K562 (cell line): ENCODE results near the gene SERPINF2. TPM values are rescaled to one million over a fixed set of nuclear protein-coding genes. Genes with fewer than 3 reads are reported as not detected.
A peak's percentile ranks its signal among the peaks of the same experiment; 100 is the strongest.

Source experiments
- BRF2 ChIP-seq: IDR thresholded peaks from 3 replicates; pipeline ENCODE4 v1.6.1; 2011; ENCODE audit warnings: borderline replicate concordance, mild to moderate bottlenecking; ENCODE audit not compliant: insufficient read length, insufficient read depth
- CREB5 ChIP-seq: fragments of 250-450 bp; sonication (Bioruptor Pico); IDR thresholded peaks from 2 replicates; pipeline ENCODE4 v1.5.0; 2020; ENCODE audit warnings: mild to moderate bottlenecking
- GTF2A2 ChIP-seq: IDR thresholded peaks from 2 replicates; pipeline ENCODE4 v1.6.1; 2016; ENCODE audit warnings: mild to moderate bottlenecking, missing genetic modification characterization, missing compliant biosample characterization
- IRF2 ChIP-seq: sonication (generic); formaldehyde crosslinking; IDR thresholded peaks from 2 replicates; pipeline ENCODE4 v1.8.1; 2022; ENCODE audit warnings: mild to moderate bottlenecking, missing genetic modification reagents
- PHF20 ChIP-seq: fragments of 450-650 bp; IDR thresholded peaks from 2 replicates; pipeline ENCODE4 v1.6.1; 2018; ENCODE audit not compliant: partially characterized antibody
- ZNF274 ChIP-seq: IDR thresholded peaks from 2 replicates; pipeline ENCODE4 v1.6.1; 2011; ENCODE audit warnings: low read depth, mild to moderate bottlenecking, low read length, moderate library complexity, borderline replicate concordance
- ZNF347 ChIP-seq: fragments of 450-650 bp; formaldehyde crosslinking; IDR thresholded peaks from 2 replicates; pipeline ENCODE4 v1.4.0; 2020; ENCODE audit warnings: low read depth, mild to moderate bottlenecking, moderate library complexity
- ZNF583 ChIP-seq: fragments of 250-450 bp; sonication (Bioruptor Pico); IDR thresholded peaks from 2 replicates; pipeline ENCODE4 v1.4.0; 2020
- ZNF699 ChIP-seq: fragments of 250-450 bp; sonication (Bioruptor Pico); IDR thresholded peaks from 2 replicates; pipeline ENCODE4 v1.8.0; 2021; ENCODE audit warnings: mild to moderate bottlenecking, moderate library complexity; ENCODE audit not compliant: insufficient replicate concordance
- polyA plus RNA-seq, 8 experiments: library from polyadenylated mRNA; depleted of rRNA in 4 of 8; stranded (reverse) in 5 of 8; unstranded in 3 of 8; fragments of >200 nt; fragmentation: Nextera tagmentation in 2 of 8; fragmentation: Illumina TruSeq in 1 of 8; extraction: Ambion mirVana in 2 of 8; extraction: Trizol in 1 of 8; gene quantifications; 2 replicates each; pipeline versions ENCODE4 v1.2.1 to v1.2.3, GENCODE V29; 2011 to 2014; ENCODE audit warnings: inconsistent platforms in 1 of 8, missing spikeins in 1 of 8
- total RNA-seq, 7 experiments: library from RNA; depleted of rRNA in 6 of 7; stranded (reverse); fragments of >200 nt in 6 of 7; fragmentation: Illumina TruSeq in 2 of 7; extraction: Trizol in 2 of 7; gene quantifications; 2 replicates each; pipeline versions ENCODE4 v1.2.1 to v1.2.3, GENCODE V29; 2011 to 2021; ENCODE audit warnings: low replicate concordance in 1 of 7
- TF ChIP-seq, protein P1 (sequence below): sonication (generic); formaldehyde crosslinking; IDR thresholded peaks from 2 replicates; pipeline ENCODE4 v1.8.1; 2023; ENCODE audit warnings: mild to moderate bottlenecking, missing genetic modification reagents
- TF ChIP-seq, protein P2 (sequence below): fragments of 200-400 bp; formaldehyde crosslinking; IDR thresholded peaks from 2 replicates; pipeline ENCODE4 v1.6.1; 2017; ENCODE audit warnings: mild to moderate bottlenecking, low read depth, low read length, moderate library complexity
- TF ChIP-seq, protein P3 (sequence below): sonication (generic); formaldehyde crosslinking; IDR thresholded peaks from 2 replicates; pipeline ENCODE4 v1.8.0; 2022; ENCODE audit warnings: missing genetic modification reagents, mild to moderate bottlenecking, moderate library complexity, borderline replicate concordance
- TF ChIP-seq, protein P4 (sequence below), 2 experiments: IDR thresholded peaks; 2 replicates each; pipeline ENCODE4 v1.6.1; 2012; ENCODE audit warnings: improper control_type of control experiment in 2 of 2, low read depth in 2 of 2, low read length in 2 of 2, borderline replicate concordance in 1 of 2

SERPINF2 gene
- total and polyA plus RNA-seq, 9 of the 15 experiments (the other 6 are each of a cell fraction or from before 2014, with no cell fraction given) = 0.22 TPM; not detected in 8

DNA sequence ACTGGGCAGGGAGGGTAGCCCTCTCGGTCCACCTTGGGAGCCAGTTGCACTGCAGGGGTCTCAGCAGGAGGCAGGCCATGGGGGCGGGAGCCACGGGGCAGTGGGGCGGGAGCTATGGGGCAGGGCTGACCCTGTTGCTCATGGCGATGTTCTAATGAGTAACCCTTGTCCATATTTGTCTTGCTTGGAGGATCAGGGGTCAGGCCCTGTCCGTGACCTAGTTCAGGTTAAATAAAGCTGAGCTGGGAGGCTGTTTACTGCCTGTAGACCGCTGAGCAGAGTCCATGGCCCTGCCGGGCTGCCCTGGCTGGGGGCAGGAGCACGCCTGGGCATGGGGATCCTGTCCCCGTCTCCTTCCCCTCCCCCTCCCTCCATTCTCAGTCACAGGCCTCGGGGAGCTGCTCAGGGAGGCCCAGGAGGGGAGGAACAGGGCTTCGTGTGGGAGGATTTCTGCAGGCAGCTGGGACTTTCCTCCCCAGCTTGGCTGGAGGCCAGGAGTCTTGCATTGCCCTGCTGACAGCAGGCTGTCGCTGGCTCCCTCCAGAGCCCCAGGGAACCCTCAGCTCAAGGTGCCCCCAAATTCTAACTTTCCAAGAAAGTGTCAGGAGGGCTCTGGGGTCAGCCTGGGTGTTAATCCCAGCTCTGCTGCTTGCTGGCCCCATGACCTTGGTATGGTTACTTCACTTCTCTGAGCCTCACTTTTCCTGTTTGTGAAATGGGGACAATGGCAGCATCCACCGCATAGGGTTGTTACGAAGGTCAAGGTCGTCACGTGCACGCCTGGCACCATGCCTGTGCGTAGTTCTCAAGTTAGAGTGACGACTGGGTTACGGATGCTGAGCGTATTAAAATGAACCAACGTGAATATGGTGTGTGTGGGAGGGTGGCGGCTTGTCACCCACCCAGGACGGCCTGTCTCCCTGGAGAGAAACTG is 6.1 kb upstream of the SERPINF2 start (continued):
- TF ChIP-seq ZNF274 = no peak
- TF ChIP-seq BRF2 = no peak
- TF ChIP-seq IRF2 = no peak
- TF ChIP-seq, protein P1, sequence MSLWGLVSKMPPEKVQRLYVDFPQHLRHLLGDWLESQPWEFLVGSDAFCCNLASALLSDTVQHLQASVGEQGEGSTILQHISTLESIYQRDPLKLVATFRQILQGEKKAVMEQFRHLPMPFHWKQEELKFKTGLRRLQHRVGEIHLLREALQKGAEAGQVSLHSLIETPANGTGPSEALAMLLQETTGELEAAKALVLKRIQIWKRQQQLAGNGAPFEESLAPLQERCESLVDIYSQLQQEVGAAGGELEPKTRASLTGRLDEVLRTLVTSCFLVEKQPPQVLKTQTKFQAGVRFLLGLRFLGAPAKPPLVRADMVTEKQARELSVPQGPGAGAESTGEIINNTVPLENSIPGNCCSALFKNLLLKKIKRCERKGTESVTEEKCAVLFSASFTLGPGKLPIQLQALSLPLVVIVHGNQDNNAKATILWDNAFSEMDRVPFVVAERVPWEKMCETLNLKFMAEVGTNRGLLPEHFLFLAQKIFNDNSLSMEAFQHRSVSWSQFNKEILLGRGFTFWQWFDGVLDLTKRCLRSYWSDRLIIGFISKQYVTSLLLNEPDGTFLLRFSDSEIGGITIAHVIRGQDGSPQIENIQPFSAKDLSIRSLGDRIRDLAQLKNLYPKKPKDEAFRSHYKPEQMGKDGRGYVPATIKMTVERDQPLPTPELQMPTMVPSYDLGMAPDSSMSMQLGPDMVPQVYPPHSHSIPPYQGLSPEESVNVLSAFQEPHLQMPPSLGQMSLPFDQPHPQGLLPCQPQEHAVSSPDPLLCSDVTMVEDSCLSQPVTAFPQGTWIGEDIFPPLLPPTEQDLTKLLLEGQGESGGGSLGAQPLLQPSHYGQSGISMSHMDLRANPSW = no peak
- no peak for TF ChIP-seq ZNF699 (CRISPR knock-in tag)
- TF ChIP-seq ZNF583 = no peak
- TF ChIP-seq, protein P2, sequence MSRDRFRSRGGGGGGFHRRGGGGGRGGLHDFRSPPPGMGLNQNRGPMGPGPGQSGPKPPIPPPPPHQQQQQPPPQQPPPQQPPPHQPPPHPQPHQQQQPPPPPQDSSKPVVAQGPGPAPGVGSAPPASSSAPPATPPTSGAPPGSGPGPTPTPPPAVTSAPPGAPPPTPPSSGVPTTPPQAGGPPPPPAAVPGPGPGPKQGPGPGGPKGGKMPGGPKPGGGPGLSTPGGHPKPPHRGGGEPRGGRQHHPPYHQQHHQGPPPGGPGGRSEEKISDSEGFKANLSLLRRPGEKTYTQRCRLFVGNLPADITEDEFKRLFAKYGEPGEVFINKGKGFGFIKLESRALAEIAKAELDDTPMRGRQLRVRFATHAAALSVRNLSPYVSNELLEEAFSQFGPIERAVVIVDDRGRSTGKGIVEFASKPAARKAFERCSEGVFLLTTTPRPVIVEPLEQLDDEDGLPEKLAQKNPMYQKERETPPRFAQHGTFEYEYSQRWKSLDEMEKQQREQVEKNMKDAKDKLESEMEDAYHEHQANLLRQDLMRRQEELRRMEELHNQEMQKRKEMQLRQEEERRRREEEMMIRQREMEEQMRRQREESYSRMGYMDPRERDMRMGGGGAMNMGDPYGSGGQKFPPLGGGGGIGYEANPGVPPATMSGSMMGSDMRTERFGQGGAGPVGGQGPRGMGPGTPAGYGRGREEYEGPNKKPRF = no peak
- no peak for TF ChIP-seq GTF2A2
- TF ChIP-seq ZNF347 (CRISPR knock-in tag) = no peak
- TF ChIP-seq CREB5 = no peak
- TF ChIP-seq, protein P3, sequence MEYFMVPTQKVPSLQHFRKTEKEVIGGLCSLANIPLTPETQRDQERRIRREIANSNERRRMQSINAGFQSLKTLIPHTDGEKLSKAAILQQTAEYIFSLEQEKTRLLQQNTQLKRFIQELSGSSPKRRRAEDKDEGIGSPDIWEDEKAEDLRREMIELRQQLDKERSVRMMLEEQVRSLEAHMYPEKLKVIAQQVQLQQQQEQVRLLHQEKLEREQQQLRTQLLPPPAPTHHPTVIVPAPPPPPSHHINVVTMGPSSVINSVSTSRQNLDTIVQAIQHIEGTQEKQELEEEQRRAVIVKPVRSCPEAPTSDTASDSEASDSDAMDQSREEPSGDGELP (CRISPR knock-in tag) = peak; percentile 96
- TF ChIP-seq PHF20 = no peak
- TF ChIP-seq, protein P4, sequence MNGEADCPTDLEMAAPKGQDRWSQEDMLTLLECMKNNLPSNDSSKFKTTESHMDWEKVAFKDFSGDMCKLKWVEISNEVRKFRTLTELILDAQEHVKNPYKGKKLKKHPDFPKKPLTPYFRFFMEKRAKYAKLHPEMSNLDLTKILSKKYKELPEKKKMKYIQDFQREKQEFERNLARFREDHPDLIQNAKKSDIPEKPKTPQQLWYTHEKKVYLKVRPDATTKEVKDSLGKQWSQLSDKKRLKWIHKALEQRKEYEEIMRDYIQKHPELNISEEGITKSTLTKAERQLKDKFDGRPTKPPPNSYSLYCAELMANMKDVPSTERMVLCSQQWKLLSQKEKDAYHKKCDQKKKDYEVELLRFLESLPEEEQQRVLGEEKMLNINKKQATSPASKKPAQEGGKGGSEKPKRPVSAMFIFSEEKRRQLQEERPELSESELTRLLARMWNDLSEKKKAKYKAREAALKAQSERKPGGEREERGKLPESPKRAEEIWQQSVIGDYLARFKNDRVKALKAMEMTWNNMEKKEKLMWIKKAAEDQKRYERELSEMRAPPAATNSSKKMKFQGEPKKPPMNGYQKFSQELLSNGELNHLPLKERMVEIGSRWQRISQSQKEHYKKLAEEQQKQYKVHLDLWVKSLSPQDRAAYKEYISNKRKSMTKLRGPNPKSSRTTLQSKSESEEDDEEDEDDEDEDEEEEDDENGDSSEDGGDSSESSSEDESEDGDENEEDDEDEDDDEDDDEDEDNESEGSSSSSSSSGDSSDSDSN (IDR thresholded peaks at IDR 0.05; ENCODE audit: borderline replicate concordance in 1 of 2, low read depth in 2 of 2, low read length in 2 of 2) = no peak
